ENCODE results near the gene NXPH3.

Gene NXPH3

DNA sequence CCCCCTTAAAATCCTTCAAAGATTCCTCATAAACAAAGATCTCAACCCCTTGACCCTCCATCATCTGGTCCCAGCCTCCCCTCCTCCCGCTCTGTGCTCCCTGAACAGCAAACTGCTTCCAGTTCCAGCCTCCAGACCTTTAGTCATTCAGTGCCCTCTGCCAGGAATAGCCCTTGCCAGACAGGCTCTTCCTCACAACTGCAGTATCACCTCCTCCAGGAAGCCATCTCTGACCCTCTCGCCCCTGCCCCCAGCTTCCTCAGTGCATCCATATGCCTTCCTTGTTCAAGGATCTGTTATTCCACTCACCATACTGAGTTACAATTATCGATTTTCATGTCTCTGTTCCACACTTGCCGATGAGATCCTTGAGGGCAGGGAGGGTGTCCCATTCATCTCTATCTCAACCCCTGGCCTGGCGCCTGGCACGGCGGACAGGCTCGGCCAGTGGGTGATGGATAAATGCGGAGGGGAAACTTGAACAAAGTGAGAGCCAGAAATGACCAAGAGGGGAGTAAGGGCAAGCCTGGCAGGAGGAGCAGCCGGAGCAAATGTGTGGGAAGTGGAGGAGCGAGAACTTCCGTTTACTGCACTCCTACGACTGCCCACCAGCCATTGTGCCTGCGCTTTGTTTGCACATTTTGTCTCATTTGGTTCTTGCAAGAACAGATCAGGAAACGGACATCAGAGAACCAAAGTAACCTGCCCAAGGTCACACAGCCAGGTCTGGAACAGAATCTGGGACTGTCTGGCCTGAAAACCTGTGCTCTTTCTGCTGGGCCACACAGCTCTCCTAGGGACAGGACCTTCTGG is 2.0 kb upstream of the NXPH3 start:
- Histone ChIP-seq H3K4me2 (ENCODE audit: insufficient read depth, low read length, poor library complexity, severe bottlenecking) (no peak overlapping the region), H3K9ac (ENCODE audit: low read depth, low read length, poor library complexity) (no peak overlapping the region), H3K4me3 (ENCODE audit: low read length in 2 of 2) (no peak overlapping the region), H2BK120ac (ENCODE audit: low read depth, low read length) (no peak overlapping the region), H3K14ac (ENCODE audit: low read length) (no peak overlapping the region), H3K9me3 (replicated peaks in 1 of 2; ENCODE audit: control insufficient read depth in 2 of 2, insufficient read depth in 1 of 2, low read depth in 1 of 2, low read length in 2 of 2) (no peaks in the 10 kb centered on the region), H3K23ac (ENCODE audit: low read depth, low read length, poor library complexity) (no peak overlapping the region), H4K91ac (ENCODE audit: low read depth, low read length, poor library complexity) (no peak overlapping the region), H2BK12ac (ENCODE audit: low read length) (peak overlapping the region; percentile 51), H3K4ac (ENCODE audit: low read length) (peak overlapping the region; percentile 10), H3K27me3 (ENCODE audit: control insufficient read depth in 3 of 3, insufficient read depth in 3 of 3, low read depth in 1 of 3, low read length in 3 of 3) (peaks cover 0 to 76% (median 15%) of the 10 kb centered on the region in 3 experiments), H2BK5ac (ENCODE audit: low read length) (no peak overlapping the region), H2BK15ac (ENCODE audit: low read length) (peak overlapping the region; percentile 35), H2AK5ac (ENCODE audit: low read depth, low read length) (peak overlapping the region; percentile 74), H4K8ac (ENCODE audit: low read depth, low read length) (no peak overlapping the region), H3K79me1 (ENCODE audit: low read depth, low read length) (peaks cover 3% of the 10 kb centered on the region), H2AFZ (ENCODE audit: low read length) (no peak overlapping the region), H3K36me3 (replicated peaks in 1 of 2; ENCODE audit: control insufficient read depth in 2 of 2, insufficient read depth in 2 of 2, low read length in 2 of 2) (no peaks in the 10 kb centered on the region), H3K27ac (replicated peaks; ENCODE audit: low read length) (no peak overlapping the region), H3K18ac (ENCODE audit: low read length) (peak overlapping the region; percentile 3), H3K4me1 (ENCODE audit: control insufficient read depth in 2 of 2, insufficient read depth in 1 of 2, low read depth in 1 of 2, low read length in 2 of 2) (peaks cover 4 to 12% of the 10 kb centered on the region in 2 donors)
- DNase-seq (ENCODE audit: low spot score), result no peak
- no CpG with 5 or more reads among the region's 15 CpGs for WGBS, 2 donors (ENCODE audit: extremely low coverage in 2 of 2, insufficient read length in 2 of 2, insufficient replicate concordance in 1 of 2)

DNA sequence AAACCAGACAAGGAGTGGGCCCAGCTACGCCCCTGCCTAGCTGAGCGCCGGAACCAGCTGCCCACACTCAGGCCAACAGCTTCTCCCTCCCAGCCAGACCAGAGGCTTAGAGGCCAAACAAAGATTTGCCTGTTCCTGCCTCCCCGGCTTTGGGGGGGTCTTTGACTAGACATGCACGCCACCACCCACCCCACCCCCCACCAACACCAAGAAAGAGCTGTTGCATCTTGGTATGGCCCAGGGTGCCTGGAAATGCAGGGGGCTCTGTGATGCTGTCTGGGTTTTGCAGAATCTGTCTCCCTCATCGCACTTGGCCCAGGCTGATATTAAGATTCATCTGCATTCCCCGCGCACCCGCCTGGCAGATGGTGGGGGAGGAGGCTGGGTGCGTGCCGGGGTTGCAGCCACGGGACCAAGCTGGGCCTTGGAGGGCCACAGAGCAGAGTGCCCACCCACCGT is 1.3 kb upstream of the NXPH3 start:
- no CpG with 5 or more reads among the region's 13 CpGs for WGBS, 2 donors (ENCODE audit: extremely low coverage in 2 of 2, insufficient read length in 2 of 2, insufficient replicate concordance in 1 of 2)

DNA sequence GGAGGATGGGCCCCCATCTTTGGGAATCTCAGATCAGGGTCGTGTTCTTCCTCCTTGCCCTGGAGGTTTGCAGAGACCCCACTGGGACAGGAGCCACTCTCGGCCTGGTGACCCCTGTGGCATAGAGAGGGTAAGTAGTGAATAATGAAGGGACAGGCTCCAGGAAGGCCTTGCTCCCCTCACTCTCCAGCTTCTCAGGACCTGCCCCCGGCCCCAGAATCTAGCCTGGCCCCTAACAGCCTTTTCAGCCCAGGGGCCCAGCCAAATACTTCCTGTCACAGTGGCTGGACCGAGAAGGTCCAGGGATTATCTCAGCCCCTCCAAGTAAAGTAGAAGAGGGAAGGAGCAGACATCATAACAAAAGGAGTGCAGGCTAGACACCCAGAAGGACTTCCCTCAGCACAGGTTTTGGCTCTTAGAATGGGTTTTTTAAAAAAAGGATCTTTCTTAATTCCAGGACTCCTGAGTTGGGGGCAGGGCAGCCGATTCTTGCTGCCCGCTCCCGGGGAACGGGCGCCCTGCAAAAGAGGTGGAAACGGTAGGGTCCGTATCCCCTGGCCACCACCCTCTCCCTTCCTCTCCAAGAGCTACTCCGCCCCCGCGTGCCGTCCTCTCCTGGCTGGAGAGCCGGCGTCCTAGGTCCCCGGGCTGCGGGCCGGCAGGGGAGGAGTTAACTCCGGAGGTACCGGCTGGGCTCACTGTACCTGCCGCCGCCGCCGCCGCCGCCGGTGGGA is 559 bp upstream of the NXPH3 start:
- peak overlapping the region; percentile 90 for H3K4me2 ChIP-seq (ENCODE audit: insufficient read depth, low read length, poor library complexity, severe bottlenecking)
- H2BK15ac ChIP-seq (ENCODE audit: low read length), result peak overlapping the region; percentile 35
- H3K9ac ChIP-seq (ENCODE audit: low read depth, low read length, poor library complexity), result no peak overlapping the region
- peak overlapping the region; percentile 96 for H2AFZ ChIP-seq (ENCODE audit: low read length)
- DNase-seq (ENCODE audit: low spot score), result no peak
- peaks cover 0 to 80% (median 15%) of the 10 kb centered on the region in 3 experiments for H3K27me3 ChIP-seq (ENCODE audit: control insufficient read depth in 3 of 3, insufficient read depth in 3 of 3, low read depth in 1 of 3, low read length in 3 of 3)
- H3K9me3 ChIP-seq (replicated peaks in 1 of 2; ENCODE audit: control insufficient read depth in 2 of 2, insufficient read depth in 1 of 2, low read depth in 1 of 2, low read length in 2 of 2), result no peaks in the 10 kb centered on the region
- H3K79me1 ChIP-seq (ENCODE audit: low read depth, low read length), result peaks cover 3% of the 10 kb centered on the region
- H3K36me3 ChIP-seq (replicated peaks in 1 of 2; ENCODE audit: control insufficient read depth in 2 of 2, insufficient read depth in 2 of 2, low read length in 2 of 2), result no peaks in the 10 kb centered on the region
- H4K91ac ChIP-seq (ENCODE audit: low read depth, low read length, poor library complexity), result no peak overlapping the region
- H3K4ac ChIP-seq (ENCODE audit: low read length), result no peak overlapping the region
- no peak overlapping the region for H4K8ac ChIP-seq (ENCODE audit: low read depth, low read length)
- peaks cover 4 to 11% of the 10 kb centered on the region in 2 donors for H3K4me1 ChIP-seq (ENCODE audit: control insufficient read depth in 2 of 2, insufficient read depth in 1 of 2, low read depth in 1 of 2, low read length in 2 of 2)
- H2BK5ac ChIP-seq (ENCODE audit: low read length), result no peak overlapping the region
- H3K18ac ChIP-seq (ENCODE audit: low read length), result peak overlapping the region; percentile 86
- H2BK120ac ChIP-seq (ENCODE audit: low read depth, low read length), result no peak overlapping the region
- H2AK5ac ChIP-seq (ENCODE audit: low read depth, low read length), result peak overlapping the region; percentile 74
- H3K27ac ChIP-seq (replicated peaks; ENCODE audit: low read length), result no peak overlapping the region
- H3K4me3 ChIP-seq (ENCODE audit: low read length in 2 of 2), result no peak overlapping the region
- no CpG with 5 or more reads among the region's 29 CpGs for WGBS, 2 donors (ENCODE audit: extremely low coverage in 2 of 2, insufficient read length in 2 of 2, insufficient replicate concordance in 1 of 2)
- H2BK12ac ChIP-seq (ENCODE audit: low read length), result no peak overlapping the region
- peak overlapping the region; percentile 87 for H3K23ac ChIP-seq (ENCODE audit: low read depth, low read length, poor library complexity)
- H3K14ac ChIP-seq (ENCODE audit: low read length), result peak overlapping the region; percentile 5

More for the DNA sequence above, 1.3 kb upstream of the NXPH3 start:
- Histone ChIP-seq H3K4ac (ENCODE audit: low read length) (peak overlapping the region; percentile 10), H3K9me3 (replicated peaks in 1 of 2; ENCODE audit: control insufficient read depth in 2 of 2, insufficient read depth in 1 of 2, low read depth in 1 of 2, low read length in 2 of 2) (no peaks in the 10 kb centered on the region), H3K4me1 (ENCODE audit: control insufficient read depth in 2 of 2, insufficient read depth in 1 of 2, low read depth in 1 of 2, low read length in 2 of 2) (peaks cover 4 to 12% of the 10 kb centered on the region in 2 donors), H3K23ac (ENCODE audit: low read depth, low read length, poor library complexity) (peak overlapping the region; percentile 94), H3K4me3 (ENCODE audit: low read length in 2 of 2) (no peak overlapping the region), H2BK5ac (ENCODE audit: low read length) (no peak overlapping the region), H3K36me3 (replicated peaks in 1 of 2; ENCODE audit: control insufficient read depth in 2 of 2, insufficient read depth in 2 of 2, low read length in 2 of 2) (no peaks in the 10 kb centered on the region), H4K91ac (ENCODE audit: low read depth, low read length, poor library complexity) (no peak overlapping the region), H3K27me3 (ENCODE audit: control insufficient read depth in 3 of 3, insufficient read depth in 3 of 3, low read depth in 1 of 3, low read length in 3 of 3) (peaks cover 0 to 80% (median 15%) of the 10 kb centered on the region in 3 experiments), H3K9ac (ENCODE audit: low read depth, low read length, poor library complexity) (no peak overlapping the region), H3K79me1 (ENCODE audit: low read depth, low read length) (peaks cover 3% of the 10 kb centered on the region), H4K8ac (ENCODE audit: low read depth, low read length) (no peak overlapping the region), H2BK120ac (ENCODE audit: low read depth, low read length) (no peak overlapping the region), H2AFZ (ENCODE audit: low read length) (no peak overlapping the region), H2BK12ac (ENCODE audit: low read length) (peak overlapping the region; percentile 51), H3K14ac (ENCODE audit: low read length) (peak overlapping the region; percentile 17), H3K27ac (replicated peaks; ENCODE audit: low read length) (no peak overlapping the region), H3K18ac (ENCODE audit: low read length) (peak overlapping the region; percentile 45), H3K4me2 (ENCODE audit: insufficient read depth, low read length, poor library complexity, severe bottlenecking) (no peak overlapping the region), H2BK15ac (ENCODE audit: low read length) (peak overlapping the region; percentile 35), H2AK5ac (ENCODE audit: low read depth, low read length) (peak overlapping the region; percentile 74)
- no peak for DNase-seq (ENCODE audit: low spot score)

Measured in neuronal stem cell (in vitro differentiated cells).